ENCODE results near the gene UST.

- TF ChIP-seq, protein P1, sequence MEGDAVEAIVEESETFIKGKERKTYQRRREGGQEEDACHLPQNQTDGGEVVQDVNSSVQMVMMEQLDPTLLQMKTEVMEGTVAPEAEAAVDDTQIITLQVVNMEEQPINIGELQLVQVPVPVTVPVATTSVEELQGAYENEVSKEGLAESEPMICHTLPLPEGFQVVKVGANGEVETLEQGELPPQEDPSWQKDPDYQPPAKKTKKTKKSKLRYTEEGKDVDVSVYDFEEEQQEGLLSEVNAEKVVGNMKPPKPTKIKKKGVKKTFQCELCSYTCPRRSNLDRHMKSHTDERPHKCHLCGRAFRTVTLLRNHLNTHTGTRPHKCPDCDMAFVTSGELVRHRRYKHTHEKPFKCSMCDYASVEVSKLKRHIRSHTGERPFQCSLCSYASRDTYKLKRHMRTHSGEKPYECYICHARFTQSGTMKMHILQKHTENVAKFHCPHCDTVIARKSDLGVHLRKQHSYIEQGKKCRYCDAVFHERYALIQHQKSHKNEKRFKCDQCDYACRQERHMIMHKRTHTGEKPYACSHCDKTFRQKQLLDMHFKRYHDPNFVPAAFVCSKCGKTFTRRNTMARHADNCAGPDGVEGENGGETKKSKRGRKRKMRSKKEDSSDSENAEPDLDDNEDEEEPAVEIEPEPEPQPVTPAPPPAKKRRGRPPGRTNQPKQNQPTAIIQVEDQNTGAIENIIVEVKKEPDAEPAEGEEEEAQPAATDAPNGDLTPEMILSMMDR (conservative IDR thresholded peaks at IDR 0.05 in 1 of 2, IDR thresholded peaks at IDR 0.05 in 1 of 2; ENCODE audit: extremely low read depth in 1 of 2, insufficient read depth in 1 of 2, low read depth in 1 of 2, low read length in 2 of 2): no peak
- TF ChIP-seq EZH2 (IDR thresholded peaks at IDR 0.05; ENCODE audit: borderline replicate concordance, low read length): no peak
These were observed 57.1 kb downstream of the UST start for GRCh38 chr6:148803979-148804378.

Data from mammary epithelial cell (primary cell).